Dedifferentiated amniotic fluid mesenchymal stem cell (primary cell): ENCODE measurements around the gene OOSP4A.

Experiments
- DNase-seq: peaks from one replicate; pipeline ENCODE4 v3.0.0-alpha.2; 2016; ENCODE audit errors: extremely low spot score

OOSP4A gene

DNA sequence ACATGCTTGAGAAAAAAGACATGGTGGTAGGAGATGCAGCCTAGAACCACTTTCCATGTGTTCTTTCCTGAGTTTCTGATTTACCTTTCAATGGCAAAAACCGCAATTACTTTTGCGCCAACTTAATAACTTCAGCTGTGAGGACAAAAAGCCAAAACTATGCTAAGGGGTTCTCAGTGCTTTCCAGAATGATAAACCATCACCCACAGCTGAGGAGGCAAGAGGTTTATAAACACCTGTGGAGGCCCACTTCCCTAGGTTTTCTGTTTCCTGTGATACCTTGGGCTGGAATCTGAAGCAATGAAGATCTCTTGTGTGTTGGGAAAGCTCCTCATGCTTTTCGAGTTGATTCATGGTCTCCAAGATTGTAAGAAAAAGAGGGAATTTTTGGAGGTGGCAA, at the start of gene OOSP4A:
Gene OOSP4A (plus strand): TSS at position 301 of the 400 bp plus-strand sequence. CDS start 0 bp downstream, at position 301.
- no peak for DNase-seq

DNA sequence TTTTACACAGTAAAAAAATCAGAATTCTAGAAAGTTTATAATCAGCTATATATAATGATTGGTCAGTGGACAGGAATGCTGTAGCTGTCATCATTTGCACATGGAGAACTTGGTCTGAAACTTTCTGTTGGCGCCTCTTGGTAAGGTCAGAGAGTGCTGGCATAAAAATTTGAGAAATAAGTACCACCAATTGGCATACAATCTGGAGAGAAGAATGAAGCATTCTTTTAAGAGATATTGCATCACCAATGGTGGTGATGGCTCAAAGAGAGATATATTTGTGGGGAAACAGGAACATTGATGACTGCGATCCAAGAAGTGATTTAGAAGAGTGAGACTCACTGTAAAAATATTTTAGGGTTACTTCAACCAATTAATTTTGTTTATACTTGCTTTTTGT, 45.4 kb upstream of the OOSP4A start:
- no peak for DNase-seq

DNA sequence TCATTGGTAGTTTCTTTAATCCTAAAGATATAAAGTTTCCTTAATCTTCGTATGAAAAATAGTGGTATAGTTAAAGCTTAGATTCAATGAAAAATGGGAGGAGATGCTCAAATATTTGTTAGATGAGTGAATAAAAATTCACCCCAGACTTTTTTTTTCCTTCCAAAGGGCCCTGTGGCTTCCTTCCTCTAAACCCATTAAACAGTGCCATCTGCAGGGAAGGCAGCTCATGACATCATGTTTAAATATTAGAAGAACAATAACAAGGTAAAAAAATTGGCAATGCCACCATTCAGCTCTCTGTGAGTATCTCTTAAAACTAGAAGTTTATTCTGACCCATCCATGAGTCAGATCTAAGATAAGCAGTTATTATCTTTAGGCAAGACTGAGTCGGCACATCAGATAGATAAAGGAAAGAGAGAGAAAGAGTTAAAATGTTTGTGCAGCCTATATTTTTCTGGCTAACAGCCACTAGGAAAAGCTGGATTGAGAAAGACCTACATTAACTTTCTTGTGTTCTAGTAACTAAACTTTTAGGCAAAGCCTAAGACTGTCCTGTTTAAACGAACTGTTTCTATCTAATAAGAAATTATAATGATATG, 44.7 kb upstream of the OOSP4A start:
- peak; percentile 53 for DNase-seq

DNA sequence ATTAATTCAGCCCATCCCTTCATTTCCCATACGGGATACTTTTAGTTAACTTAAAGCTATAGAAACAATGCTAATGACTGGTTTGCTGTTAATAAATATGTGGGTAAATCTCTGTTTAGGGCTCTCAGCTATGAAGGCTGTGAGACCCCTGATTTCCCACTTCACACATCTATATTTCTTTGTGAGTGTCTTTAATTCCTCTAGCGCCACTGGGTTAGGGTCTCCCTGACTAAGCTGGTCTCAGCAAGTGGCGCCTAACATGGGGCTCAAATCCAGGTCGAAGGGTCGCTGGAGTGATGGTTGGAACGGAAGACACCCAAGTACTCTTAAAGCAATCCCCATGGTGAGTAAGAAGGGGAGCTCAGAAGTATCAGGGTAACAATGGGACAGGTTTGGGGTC, 40.0 kb upstream of the OOSP4A start:
- no peak for DNase-seq

DNA sequence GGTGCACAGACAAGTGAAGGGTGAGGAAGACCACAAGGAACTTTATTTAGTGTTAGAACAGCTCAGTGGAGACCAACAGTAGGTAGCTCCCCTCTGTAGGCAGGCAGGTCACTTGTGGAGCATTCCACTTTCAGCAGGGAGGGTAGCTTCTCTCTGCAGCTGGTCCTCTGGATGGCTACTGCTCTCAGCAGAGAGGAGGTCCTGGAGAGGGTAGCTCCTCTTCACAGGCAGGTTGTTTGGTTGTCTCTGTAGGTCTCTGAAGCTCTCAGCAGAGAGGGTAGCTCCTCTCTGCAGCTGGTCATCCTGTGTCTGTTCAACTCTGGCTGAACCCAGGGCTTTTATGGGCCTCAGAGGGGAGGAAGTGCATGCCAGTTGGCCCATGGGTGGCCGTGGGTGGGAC, 32.1 kb upstream of the OOSP4A start:
- DNase-seq: no peak

DNA sequence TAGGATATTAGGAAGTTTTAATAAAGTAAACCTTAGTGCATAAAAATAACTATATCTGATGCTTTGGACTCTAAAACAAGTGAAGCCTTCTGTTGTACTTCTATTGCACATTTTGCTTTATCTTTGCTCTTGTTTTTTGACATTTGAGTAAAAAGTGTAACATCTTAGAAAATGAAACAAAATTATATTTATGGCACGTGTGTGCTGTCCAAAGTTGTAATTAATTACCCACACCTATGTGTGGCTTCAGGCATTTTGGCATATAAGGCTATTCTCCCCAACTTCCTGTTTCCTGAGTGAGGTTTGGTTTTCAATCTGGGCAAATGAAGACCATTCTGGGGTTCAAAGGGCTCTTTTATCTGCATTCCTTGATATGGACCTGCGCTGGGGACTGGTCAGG, 25.7 kb upstream of the OOSP4A start, which contains the start of gene OOSP1:
Gene OOSP1 (plus strand): TSS at position 301 of the 400 bp plus-strand sequence. CDS start 23 bp downstream, at position 324.
- DNase-seq: no peak

DNA sequence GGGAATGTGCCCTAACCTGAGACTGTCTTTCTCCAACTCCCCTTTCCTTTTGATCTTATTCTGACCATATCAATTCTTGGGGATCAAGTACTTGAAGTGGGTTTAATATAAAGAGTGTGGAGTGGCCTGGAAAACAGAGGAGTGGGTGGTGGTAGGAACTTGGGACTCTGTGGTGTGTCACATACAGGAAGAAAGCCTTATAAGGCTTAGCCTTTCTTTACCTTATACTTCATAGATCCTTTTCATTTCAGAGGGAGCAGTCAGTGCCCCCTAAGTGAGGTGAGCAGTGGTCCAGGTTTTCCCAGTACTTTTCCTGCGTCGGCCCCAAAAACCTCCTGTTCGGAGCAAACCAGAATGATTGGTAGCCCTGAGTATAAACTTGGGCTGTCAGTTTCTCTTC, 25.1 kb upstream of the OOSP4A start:
- no peak for DNase-seq

DNA sequence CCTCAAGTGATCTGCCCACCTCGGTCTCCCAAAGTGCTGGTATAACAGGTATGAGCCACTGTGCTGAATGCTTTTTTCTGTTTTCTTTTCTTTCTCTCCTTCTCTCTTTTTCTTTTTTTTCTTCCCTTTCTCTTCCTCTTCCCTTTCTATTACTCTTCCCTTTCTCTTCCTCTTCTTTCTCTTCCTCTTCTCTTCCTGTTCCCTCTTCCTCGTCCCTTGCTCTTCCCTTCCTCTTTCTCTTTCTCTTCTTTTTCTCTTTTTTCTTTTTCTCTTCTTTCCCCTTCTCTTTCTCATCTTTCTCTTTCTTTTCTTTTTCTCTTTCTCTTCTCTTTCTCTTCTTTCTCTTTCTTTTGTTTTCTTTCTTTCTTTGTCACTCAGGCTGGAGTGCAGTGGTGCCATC, 24.4 kb upstream of the OOSP4A start:
- no peak for DNase-seq

DNA sequence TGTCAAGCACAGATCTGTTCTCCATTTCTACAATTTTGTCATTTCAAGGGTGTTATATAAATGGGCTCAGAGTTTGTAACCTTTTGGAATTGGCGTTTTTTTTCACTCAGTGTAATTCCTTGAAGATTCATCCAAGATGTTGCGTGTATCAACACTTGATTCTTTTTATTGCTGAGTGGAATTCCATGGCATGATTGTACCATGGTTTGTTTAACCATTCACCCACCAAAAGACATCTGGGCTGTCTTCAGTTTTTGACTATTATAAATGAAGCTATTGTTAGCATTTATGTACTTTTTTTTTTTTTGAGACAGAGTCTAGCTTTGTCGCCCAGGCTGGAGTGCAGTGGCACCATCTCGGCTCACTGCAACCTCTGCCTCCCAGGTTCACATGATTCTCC, 22.7 kb upstream of the OOSP4A start:
- no peak for DNase-seq

DNA sequence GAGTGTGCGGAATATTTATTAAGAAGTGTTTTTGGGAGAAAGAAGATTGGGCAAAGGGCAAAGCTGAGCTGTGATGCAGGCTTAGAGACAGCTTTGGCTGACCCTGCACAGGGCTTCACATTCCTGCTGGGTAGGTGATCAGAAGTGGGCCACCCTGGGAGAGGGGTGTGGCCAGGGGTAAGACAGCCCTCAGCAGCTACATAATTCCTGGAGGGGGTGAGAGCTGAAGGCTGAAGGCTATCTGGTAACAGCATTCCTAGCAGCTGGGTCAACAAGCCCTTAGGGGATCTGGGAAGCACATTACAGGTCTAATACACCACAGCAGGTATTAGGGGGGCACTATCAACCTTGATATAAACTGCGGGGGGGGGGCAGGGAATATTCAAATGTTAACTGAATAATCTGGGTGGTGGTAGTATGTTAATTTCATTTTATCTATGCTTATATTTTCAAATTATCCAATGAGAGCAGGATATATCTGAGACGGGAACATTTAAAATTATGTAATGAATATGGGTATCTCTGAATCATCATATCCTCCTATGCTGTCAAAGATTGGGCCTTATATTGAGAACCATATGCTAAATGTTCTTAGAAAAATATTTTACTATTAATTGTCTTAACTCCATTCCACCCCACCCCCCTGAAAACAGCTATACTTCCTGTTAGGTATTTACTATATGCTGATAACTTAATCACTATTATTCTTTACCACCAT, 19.7 kb upstream of the OOSP4A start:
- no peak for DNase-seq

DNA sequence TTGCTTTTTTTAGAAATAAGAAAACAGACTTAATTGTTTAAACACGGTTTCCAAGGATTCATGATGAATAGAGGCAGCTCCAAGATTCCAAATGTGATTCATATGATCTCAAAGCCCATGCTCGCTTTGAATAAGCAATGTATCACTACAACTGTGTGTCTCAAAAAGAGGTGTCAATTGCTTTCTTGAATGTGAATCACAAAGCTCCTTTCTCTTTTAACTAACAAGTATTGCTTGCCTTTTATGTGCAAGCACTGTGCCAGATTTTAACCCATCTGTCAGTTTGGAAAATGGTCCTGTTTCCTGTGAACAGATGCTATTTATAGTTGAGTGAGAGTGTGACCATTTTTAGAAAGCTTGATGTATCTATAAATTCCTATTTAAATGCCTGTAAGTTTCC, 19.1 kb upstream of the OOSP4A start:
- DNase-seq: no peak

DNA sequence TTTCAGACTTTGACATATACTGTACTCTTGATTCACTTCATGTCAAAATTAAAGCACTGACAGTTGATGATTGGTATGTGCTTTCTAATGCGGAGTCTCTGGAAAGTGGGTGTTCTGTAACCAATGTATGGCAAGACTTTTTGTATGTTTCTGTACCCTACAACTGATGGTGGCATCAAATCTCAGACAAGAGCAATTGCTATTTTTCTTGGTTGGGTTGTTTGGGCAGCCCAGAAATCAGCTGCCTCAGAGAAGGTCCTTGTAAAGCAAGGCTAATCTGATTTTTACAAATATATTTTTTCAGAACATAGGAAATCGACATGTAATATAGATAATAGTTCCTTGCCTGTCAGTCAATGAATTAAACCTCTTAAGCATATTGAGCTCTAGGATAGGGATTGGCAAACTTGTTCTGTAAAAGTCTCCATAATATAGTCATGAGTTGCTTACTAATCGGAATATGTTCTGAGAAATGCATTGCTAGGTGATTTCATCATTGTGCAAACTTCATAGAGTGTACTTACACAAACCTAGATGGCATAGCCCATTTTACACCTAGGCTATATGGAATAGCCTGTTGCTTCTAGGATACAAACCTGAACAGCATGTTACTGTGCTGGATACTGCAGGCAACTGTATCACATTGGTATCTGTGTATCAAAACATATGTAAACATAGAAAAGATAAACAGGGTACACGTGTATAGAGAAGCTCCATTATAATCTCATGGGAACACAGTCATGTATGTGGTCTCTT, 10.2 kb upstream of the OOSP4A start:
- no peak for DNase-seq

DNA sequence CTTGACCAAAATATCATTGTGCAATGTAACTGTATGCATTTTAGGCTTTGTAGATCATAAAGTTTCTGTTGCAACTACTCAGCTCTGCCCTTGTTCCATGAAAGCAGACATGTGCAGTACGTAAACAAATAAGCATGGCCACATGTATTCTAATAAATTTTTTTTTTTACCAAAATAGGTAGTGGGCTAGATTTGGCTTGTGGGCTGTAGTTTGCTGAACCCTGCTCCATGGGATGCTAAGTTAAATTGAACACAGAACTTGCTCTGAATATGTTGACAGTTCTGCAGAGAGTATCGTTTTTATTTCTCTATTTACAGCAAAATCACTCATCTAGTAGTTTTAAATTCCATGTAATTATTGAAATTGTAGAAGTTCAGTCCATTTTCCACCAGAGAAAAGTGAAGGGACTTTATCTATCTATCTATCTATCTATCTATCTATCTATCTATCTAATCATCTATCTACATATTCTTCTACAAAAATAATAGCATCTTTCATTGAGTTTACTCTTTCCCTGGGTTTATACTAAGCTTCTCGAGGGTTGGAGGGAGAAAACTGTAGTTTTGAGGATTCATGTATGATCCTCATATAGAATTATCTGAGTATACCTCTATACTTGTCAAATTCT, 9.5 kb upstream of the OOSP4A start:
- no peak for DNase-seq

DNA sequence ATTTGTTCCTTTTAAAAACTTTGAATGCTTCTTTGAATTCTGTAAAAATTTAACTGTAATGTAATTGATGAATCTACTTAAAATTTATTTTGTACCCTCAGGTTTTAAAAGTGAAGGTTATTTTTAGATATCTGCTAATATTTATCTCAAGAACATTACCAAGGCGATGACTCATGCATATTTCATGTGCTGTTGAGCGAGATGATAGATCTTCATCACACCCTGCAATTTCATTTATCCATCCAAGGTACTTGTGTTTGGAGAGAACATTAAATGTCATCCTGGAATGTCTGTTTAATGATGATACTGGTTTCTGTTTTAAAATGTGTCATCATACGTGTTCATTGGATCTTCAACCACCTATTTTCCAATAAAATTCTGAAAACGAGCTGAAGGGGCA, 6.7 kb upstream of the OOSP4A start:
- DNase-seq: no peak

DNA sequence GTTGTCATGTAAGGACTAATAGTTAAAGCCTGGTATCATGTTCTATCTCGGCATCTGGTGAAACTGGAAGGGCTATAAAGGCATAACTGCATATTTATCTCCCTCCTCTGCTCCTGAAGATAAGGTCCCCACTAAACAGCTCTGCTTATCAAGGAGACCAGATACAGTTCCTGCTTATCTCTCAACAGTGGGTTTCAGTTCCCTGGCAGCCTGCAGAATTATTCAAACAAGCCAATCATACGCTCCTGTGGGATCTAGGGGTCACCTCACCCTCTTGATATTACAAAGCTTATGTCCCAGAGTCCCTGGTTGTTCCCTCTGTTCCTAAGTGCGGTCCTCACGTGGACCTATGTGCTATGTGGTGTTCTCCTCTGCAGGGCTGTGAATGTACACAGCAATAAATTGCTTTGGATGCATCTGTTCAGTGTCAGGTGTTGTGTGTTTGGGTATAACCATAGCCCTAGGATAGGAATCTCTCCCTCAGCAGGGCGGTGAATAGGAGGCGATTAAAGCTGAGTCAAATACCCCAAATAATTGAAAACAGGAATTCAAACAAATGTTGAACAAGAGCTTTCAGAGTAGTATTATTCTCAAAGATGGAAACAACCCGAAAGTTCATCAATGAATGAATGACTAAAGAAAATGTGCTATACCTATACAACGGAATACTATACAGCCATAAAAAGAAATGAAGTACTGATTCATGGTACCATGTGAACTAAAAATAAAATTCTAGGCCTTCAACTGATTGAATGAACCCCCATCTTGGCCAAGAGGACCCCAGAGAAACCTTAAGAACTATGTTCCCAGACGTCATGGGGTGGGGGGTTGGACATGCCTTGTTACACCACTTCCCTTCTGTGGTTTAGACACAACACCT, 3.1 kb upstream of the OOSP4A start:
- DNase-seq: no peak

DNA sequence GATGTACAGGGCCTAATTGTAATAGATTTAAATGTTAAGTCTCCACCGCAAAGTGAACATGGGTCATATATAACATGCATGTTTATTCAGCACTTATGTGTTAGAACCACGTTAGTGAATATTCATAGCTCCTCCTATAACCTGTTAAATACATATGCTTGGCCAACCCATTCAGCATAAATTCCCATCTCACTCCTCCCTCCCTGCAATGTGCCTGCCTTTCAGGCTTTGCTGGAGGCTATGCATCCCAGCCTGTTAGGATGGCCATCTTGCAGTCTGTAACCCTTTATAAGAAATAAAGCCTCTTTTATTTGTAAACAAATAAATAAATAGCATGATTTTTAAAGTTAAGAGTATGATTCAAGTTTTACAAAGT, 1.7 kb upstream of the OOSP4A start:
- no peak for DNase-seq

DNA sequence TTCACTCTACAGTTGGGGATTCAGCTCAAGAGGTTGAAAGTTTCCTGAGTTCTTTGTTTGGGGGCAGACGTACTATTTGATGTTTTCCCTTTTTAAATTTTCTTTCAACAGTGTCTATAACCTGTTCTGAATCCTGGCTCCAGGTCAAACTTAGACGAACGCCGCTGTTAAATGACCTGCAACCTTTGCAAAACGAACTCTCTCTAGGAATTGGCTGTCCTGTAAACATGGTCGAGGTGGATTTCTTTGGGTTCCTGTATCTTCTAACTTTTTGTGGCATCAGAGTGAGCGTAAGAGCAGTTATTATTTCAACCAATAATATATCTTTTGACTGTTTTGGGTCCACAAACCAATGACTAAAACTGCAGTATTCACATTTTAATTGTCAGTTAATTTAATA, 1.6 kb downstream of the OOSP4A start:
- DNase-seq: no peak

DNA sequence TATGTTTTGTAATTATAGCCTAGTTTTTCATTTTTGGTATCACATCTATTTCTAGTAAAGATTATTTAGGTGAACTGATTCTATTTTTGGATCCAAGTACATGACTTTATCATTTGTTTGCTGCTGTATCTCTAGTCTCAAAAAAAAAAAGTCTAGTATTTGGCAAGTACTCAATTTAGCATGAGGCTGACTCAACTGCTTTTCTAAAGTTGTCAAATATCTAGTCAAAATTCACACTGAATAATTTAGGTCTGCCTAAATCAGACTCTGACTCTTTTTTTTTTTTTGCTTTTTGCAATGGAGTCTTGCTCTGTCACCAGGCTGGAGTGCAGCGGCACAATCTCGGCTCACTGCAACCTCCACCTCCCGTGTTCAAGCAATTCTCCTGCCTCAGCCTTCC, 2.4 kb downstream of the OOSP4A start:
- no peak for DNase-seq

DNA sequence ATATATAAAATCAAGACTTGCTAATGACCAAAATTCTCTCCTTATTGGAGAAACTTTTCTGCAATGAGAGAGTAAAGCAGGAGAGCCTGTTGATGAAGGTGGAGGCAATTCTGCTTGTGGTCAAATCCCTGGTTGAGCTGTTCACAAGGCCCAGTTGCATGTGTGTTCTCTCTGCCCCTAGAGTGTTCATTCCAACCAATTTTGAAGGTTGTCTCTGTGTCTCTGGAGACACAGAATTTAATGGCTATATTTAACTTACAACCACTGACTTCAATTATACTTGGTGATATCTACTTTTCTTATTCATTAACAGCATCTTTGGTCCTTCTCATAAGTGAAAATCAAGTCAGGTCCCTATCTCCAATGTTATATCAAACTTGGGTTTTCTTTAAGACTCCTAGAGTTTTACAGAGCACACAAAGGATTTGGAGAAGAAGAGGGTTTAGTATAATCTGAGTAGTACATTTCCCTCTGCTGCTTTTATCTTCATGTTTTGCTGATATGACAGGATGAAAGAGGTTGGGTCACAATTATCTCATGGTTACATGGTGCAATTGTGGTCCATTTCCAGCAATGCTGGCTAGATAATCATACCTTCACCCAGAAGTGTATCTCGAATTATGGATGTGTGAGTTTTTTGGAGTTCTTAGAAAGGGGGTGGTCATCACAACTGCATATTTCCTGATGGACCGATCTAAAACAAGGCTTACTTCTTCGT, 4.0 kb downstream of the OOSP4A start:
- DNase-seq: no peak

DNA sequence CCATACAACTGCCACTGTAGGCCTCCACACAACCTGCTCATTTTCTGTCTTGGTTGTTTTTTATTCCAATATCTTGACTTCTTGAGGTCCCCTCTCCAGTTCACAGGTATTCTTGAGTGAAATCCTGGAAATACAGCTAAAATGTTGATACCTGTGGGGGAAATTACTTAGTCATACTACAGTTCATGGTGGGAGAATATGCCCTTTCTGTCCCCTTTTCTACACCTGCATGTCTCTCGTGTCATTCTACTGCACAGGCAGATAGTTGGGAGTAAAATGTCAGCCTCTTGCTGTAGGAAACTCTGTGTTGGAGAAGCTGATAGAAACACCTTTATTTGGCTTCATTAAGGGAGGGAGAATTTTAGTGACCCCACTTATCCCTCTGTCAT, 4.6 kb downstream of the OOSP4A start:
- DNase-seq: no peak

DNA sequence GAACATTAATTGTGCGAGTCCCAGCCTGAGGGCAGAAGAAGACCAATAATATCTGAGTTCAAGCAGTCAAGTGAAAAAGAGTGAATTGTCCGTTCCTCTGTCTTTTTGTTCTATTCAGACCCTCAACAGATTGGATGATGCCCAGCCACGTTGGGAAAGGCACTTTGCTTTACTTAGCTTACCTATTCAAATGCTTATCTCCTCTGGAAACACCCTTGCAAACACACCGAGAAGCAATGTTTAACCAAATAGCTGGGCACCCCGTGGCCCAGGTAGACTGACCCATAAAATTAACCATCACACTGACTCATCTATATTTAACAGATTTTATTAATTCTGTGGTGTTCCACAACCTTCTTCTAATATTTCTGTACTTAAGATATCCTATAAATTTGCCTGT, 9.3 kb downstream of the OOSP4A start:
- no peak for DNase-seq
